Measurements from ENCODE around the gene CYP27B1. TPM values are rescaled to one million over a fixed set of nuclear protein-coding genes. Genes with fewer than 3 reads are reported as not detected.

CYP27B1 gene
- total and polyA plus RNA-seq, 9 of the 15 experiments (the other 6 are each of a cell fraction or from before 2014, with no cell fraction given), result 0.18 to 4.2 (median 1.8) TPM

DNA sequence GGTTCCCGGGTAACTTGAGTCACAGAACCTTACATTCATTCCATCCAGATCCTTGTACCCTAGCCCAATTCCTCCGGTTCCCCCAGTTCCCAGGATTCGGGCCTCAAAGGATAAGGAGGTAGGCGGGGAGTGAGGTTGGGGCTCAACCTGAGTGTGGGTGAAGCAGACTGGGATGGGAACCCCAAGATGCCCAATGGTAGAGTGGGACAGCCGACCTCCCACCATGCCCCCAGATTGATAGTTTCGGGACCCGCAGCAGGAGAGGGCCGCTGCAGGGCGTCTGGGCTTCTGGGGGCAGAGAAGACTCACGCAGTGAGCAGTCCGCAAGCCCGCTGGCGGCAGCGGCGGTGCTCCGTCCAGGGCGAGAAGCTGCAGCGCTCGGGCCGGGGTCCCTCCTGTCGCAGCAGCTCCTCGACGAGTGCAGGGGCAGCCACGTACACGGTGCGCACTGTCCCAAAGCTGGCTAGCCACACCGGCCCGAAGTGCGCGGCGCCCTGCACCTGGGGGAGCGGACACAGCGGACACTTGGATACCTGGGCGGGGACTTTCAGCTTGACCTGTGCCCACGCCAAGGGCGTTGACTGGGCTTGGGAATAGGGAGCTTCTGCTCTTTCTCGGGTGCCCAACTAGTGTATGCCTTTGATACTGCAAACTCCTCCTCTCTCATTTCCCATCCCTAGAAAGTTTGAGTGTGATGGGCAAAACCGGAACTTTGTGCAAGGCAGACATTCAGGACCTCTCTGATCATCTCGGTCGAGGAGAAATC, 997 bp downstream of the CYP27B1 start:
- in situ Hi-C loops (cut with MboI) (no loop called here), intact Hi-C loops (cut with micrococcal nuclease) (no loop called here)
- Histone ChIP-seq H3K27me3 (ENCODE audit: control insufficient read depth in 2 of 2, insufficient read depth in 2 of 2, low read length in 2 of 2) (no peaks in the 10 kb centered on the region), H3K4me3 (no peak overlapping the region), H3K9me3 (replicated peaks; ENCODE audit: control insufficient read depth, insufficient read depth, low read depth, low read length) (no peaks in the 10 kb centered on the region), H2AFZ (ENCODE audit: low read depth, low read length) (no peak overlapping the region), H3K36me3 (ENCODE audit: control insufficient read depth, insufficient read depth, low read length) (peaks cover 31% of the 10 kb centered on the region), H3K79me2 (ENCODE audit: control insufficient read depth, insufficient read depth, low read length) (peaks cover 6% of the 10 kb centered on the region), H3K4me2 (ENCODE audit: insufficient read depth, low read length) (peak overlapping the region; percentile 63), H3K4me1 (replicated peaks in 1 of 2; ENCODE audit: control insufficient read depth in 2 of 2, insufficient read depth in 2 of 2, low read length in 2 of 2) (peaks cover 14 to 32% of the 10 kb centered on the region in 2 experiments), H3K27ac (ENCODE audit: extremely low read depth, low read depth, low read length) (no peak overlapping the region), H3K9me1 (ENCODE audit: control insufficient read depth, insufficient read depth, low read length) (no peaks in the 10 kb centered on the region), H3K9ac (ENCODE audit: insufficient read depth in 1 of 2, low read depth in 2 of 2, low read length in 2 of 2) (no peak overlapping the region; a peak in 1 of 4 replicates), H4K20me1 (replicated peaks; ENCODE audit: control insufficient read depth, insufficient read depth, low read length) (no peaks in the 10 kb centered on the region)
- ChIA-PET CTCF (ENCODE audit: low intra/inter-chr PET ratio) (no interaction called here), POLR2A (interaction anchor here (1.0 to 3.8 kb wide), 6 partner anchors 9 to 141 kb away, joined by 3 to 26 read pairs (median 4); partner anchors contain the start of genes AVIL, TSFM and TSPAN31)
- FAIRE-seq (peak; percentile 69), DNase-seq (ENCODE audit: extremely low read depth in 1 of 4, low spot score in 3 of 4) (no peak), ATAC-seq (no peak)
- 78% methylated on average over 23 of the region's 40 CpGs for WGBS (ENCODE audit: insufficient coverage, low coverage, missing lambda C conversion rate)
- TF ChIP-seq SPI1 (IDR thresholded peaks at IDR 0.05; ENCODE audit: borderline replicate concordance, low read depth, low read length), result no peak
- TF ChIP-seq, protein P1, sequence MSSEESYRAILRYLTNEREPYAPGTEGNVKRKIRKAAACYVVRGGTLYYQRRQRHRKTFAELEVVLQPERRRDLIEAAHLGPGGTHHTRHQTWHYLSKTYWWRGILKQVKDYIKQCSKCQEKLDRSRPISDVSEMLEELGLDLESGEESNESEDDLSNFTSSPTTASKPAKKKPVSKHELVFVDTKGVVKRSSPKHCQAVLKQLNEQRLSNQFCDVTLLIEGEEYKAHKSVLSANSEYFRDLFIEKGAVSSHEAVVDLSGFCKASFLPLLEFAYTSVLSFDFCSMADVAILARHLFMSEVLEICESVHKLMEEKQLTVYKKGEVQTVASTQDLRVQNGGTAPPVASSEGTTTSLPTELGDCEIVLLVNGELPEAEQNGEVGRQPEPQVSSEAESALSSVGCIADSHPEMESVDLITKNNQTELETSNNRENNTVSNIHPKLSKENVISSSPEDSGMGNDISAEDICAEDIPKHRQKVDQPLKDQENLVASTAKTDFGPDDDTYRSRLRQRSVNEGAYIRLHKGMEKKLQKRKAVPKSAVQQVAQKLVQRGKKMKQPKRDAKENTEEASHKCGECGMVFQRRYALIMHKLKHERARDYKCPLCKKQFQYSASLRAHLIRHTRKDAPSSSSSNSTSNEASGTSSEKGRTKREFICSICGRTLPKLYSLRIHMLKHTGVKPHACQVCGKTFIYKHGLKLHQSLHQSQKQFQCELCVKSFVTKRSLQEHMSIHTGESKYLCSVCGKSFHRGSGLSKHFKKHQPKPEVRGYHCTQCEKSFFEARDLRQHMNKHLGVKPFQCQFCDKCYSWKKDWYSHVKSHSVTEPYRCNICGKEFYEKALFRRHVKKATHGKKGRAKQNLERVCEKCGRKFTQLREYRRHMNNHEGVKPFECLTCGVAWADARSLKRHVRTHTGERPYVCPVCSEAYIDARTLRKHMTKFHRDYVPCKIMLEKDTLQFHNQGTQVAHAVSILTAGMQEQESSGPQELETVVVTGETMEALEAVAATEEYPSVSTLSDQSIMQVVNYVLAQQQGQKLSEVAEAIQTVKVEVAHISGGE (CRISPR knock-in tag; IDR thresholded peaks at IDR 0.05), result peak in 1 of 3 experiments; percentile 39; a peak in 1 of 6 replicates
- no TSS peak for BruUV-seq (replicated peaks)
